ENCODE data around the gene NCR1.
"Not testable (repeated sequence)": the region's sequence is repeated elsewhere in the genome, so short reads cannot be mapped to it uniquely, and the experiment has no call there.

Gene NCR1

GRCh38 chr19:54905803-54906511, at the start of gene NCR1:
TSS of gene NCR1 (plus strand) at chr19:54906148. CDS start at chr19:54906188, 40 bp downstream.
- no peak for DNase-seq (ENCODE audit: low read depth)
- TF ChIP-seq CTCF (IDR thresholded peaks at IDR 0.05; ENCODE audit: low read depth, low read length, missing control alignments) = no peak
- H3K4me3 ChIP-seq (ENCODE audit: low read depth, low read length) = no peak within 1 kb of the TSS

GRCh38 chr19:54858476-54858875, 47.5 kb upstream of the NCR1 start:
- H3K4me3 ChIP-seq (ENCODE audit: low read depth, low read length); DNase-seq (ENCODE audit: low read depth): not testable (repeated sequence)

GRCh38 chr19:54859421-54859820, 46.5 kb upstream of the NCR1 start:
- H3K4me3 ChIP-seq (ENCODE audit: low read depth, low read length); DNase-seq (ENCODE audit: low read depth): not testable (repeated sequence)

- DNase-seq (ENCODE audit: low read depth); H3K4me3 ChIP-seq (ENCODE audit: low read depth, low read length): not testable (repeated sequence)
Measured at GRCh38 chr19:54863459-54863858, 42.5 kb upstream of the NCR1 start.

GRCh38 chr19:54871696-54872095, 34.3 kb upstream of the NCR1 start:
- TF ChIP-seq CTCF (IDR thresholded peaks at IDR 0.05; ENCODE audit: low read depth, low read length, missing control alignments) = no peak
- H3K4me3 ChIP-seq (ENCODE audit: low read depth, low read length) = no peak overlapping the region
- DNase-seq (ENCODE audit: low read depth) = no peak

- no peak for TF ChIP-seq CTCF (IDR thresholded peaks at IDR 0.05; ENCODE audit: low read depth, low read length, missing control alignments)
- no peak for DNase-seq (ENCODE audit: low read depth)
- H3K4me3 ChIP-seq (ENCODE audit: low read depth, low read length) = no peak within 1 kb of the TSS
Measured at GRCh38 chr19:54873990-54874389, 32.0 kb upstream of the NCR1 start, which contains the start of gene FCAR. TSS of gene FCAR (plus strand) at chr19:54874235. CDS start at chr19:54874290, 55 bp downstream.

GRCh38 chr19:54875506-54875905, 30.4 kb upstream of the NCR1 start:
- no peak for DNase-seq (ENCODE audit: low read depth)
- H3K4me3 ChIP-seq (ENCODE audit: low read depth, low read length) = no peak overlapping the region
- TF ChIP-seq CTCF (IDR thresholded peaks at IDR 0.05; ENCODE audit: low read depth, low read length, missing control alignments) = no peak

- no peak for TF ChIP-seq CTCF (IDR thresholded peaks at IDR 0.05; ENCODE audit: low read depth, low read length, missing control alignments)
- DNase-seq (ENCODE audit: low read depth) = no peak
- no peak overlapping the region for H3K4me3 ChIP-seq (ENCODE audit: low read depth, low read length)
Measured at GRCh38 chr19:54877471-54877870, 28.5 kb upstream of the NCR1 start.

Data from GM12864 (cell line).